GM21447 (cell line): ENCODE data around the gene HS6ST3.

Experiments used
- ATAC-seq: cut with Tn5 transposase; IDR thresholded peaks from one replicate; pipeline ENCODE4 v1.9.1; 2021; ENCODE audit not compliant: unreplicated experiment

HS6ST3 gene

DNA sequence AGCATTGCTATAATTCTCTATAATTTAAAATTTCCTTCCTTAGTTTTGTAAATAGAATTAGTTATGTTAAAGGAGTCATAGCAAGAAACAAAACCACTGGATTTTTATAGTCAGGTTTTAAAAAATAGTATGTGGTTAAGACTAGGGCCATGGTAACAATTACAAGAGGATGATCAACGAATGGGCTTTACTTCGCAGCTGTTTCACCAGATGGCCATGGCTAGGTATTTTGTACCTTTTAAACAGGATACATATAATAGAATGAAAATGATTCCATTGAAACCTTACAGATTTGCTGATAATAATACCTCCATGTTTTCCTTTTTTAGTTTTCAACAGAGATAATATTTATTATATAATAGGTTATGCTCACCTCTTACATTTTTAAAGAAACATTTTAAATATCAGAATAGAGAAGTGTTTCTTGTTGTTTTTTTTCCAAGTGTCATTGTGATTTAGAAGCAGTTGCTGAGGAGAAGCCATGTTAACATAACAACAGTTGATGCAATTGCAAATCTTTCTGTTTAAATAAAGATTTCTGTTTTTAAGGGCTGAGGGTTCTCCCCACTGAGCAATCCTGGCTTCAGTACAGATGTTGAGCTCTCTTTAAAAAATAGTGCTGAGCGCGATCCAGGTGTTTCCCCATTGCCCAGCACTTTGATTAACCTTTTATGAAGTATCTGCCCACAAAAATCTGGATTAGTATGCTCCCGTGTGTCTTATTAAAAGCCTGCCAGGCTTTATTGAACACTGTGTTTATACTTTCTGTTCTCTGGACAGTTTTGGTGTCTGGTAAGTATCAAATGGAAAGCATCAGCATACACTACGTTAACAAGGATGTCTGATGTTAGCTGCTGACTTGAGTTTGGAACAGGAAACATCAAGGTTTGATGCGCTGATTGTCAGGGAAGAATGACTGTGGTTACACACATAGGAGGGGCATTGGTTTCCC lies 205.3 kb downstream of the HS6ST3 start:
- no peak for ATAC-seq

- no peak for ATAC-seq
Measured at GRCh38 chr13:96297360-96297759, 207.5 kb downstream of the HS6ST3 start.

DNA sequence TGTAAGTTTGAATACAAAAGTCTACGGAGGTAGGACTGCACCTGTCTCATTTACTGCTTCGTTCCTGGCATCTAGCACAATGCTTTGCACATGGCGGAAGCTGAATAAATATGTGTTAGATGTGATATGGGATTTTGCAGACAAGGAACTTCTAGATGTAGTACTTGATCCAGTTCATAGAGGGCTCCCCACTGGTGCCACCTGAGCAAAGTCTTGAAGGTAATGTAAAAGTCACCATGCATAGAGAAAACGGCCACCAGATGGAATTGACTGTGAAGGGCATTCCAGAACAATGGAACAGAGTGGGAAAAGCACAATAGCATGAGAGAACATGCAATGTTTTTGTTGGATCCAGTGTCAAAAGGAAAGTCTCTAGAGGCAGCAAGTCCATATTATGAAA lies 209.3 kb downstream of the HS6ST3 start:
- no peak for ATAC-seq

- ATAC-seq, result no peak
Measured at GRCh38 chr13:96308568-96308967, 218.7 kb downstream of the HS6ST3 start.

GRCh38 chr13:96314974-96315373 lies 225.1 kb downstream of the HS6ST3 start:
- no peak for ATAC-seq

DNA sequence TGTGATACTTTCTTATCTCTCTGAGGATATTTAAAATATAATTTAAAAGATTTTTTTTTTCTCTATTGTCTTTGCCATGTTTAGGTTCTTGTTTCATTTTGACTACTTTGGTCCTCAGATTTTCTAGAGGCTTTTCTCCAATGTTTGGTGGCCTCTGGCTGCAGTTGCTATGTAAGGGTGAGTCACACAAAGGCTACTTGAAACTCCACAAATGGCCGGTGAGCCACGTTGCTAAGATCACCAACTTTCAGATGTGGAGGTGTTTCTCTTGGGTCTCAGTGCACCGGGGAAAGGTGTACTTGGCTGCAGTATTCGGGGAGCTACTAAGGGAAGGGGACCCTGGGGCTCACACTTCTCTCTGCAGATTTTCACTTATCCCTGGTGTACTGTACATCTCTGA lies 248.1 kb downstream of the HS6ST3 start:
- no peak for ATAC-seq

DNA sequence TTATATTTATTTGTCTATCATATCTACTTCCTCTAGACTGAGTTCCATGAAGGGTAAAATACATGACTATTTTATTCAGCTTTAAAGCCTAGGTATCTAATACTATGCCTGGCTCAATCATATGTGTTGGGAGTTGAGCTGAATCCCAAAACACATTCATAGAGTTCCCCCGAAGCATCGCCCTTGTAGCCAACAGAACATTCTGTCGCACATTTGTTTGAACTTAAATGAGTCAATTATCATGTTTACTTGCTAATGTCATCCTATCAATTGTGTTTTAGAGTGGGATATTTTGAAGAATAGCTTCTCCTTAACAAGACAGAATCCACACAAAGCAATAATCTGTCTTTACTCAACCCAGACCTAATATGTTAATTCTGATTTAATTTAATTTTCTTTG lies 252.4 kb downstream of the HS6ST3 start:
- no peak for ATAC-seq

DNA sequence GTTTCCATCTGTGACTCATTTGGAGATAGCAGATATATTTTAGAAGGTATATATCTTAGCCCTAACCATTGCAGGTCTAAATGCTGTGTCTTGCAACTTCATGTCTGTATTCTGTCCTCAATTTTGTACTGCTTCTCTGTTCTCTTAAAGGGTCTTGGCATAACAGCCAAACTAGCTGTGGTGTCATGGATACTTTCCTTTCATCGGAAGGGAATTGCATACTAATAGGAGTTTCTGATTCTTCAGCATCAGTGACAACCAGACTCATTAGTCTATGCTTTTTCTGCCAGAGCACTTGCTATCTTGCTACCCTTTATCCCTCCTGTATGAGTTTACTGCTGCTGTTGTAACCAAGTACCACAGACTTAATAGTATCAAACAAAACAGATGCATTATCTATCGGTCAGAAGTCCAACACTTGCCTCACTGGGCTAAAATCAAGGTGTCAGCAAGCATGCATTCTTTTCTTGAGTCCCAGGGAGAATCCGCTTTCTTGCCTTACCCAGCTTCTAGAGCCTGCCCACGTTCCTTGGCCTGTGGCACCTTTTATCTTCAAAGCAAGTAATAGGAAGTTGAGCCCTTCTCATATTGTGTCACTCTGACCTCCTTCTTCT lies 253.1 kb downstream of the HS6ST3 start:
- ATAC-seq, result no peak

GRCh38 chr13:96346921-96347320 lies 257.0 kb downstream of the HS6ST3 start:
- ATAC-seq, result no peak

DNA sequence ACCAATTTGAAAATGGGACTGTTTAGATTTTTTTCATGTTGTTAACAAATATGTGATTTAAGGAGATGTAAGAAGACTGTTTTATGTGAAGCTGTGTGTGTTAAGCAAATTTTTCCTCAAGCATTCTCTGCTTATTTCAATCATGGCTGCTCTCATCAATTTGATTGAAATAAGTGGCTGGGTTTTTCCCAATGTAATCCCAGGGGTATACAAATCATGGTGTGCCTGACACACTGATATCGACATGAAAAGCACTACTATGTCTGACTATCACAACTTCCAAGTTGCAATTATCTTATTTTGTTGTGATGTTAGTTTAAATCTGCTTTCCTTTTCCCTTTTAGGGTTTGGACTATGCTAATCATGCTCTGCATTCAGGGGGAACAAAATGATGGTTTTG lies 283.7 kb downstream of the HS6ST3 start:
- ATAC-seq, result no peak

- no peak for ATAC-seq
Measured at GRCh38 chr13:96377835-96378234, 287.9 kb downstream of the HS6ST3 start.

DNA sequence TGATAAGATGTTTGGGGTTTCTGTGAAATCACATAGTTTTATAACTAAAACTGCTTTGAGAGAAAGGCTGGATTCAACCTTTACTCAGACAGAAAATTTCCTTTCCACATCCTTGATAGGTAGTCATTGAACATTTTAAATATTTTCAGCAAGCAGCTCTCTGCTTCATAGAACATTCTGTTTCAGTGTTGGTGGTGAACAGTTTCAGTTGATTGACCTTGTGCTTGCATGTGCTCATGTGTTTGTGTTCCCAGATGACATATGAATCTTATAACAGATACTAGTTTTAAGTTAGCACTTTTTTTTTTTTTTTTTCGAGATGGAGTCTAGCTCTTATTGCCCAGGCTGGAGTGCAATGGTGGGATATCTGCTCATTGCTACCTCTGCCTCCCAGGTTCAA lies 290.1 kb downstream of the HS6ST3 start:
- no peak for ATAC-seq

DNA sequence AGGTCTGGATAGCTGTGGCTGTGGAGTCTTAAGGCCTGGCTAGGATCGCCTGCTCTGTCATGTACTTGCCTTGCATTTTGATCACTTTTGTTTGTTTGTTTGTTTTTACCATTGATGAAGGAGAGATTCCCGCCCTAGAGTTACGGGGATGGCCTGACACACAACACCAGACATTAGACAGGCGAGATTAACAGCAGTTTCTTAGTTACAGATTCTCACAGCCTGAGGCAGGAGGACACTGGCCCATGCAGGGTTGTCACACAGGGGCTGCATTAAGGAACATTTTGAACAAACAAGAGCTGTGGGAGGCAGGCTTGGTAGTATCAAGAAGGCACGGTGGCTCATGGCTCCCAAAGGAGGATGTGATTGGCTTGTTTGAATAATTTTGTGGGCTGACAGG lies 291.8 kb downstream of the HS6ST3 start:
- ATAC-seq, result no peak

- no peak for ATAC-seq
Measured at GRCh38 chr13:96388598-96388997, 298.7 kb downstream of the HS6ST3 start.

GRCh38 chr13:96391606-96392005 lies 301.7 kb downstream of the HS6ST3 start:
- no peak for ATAC-seq

DNA sequence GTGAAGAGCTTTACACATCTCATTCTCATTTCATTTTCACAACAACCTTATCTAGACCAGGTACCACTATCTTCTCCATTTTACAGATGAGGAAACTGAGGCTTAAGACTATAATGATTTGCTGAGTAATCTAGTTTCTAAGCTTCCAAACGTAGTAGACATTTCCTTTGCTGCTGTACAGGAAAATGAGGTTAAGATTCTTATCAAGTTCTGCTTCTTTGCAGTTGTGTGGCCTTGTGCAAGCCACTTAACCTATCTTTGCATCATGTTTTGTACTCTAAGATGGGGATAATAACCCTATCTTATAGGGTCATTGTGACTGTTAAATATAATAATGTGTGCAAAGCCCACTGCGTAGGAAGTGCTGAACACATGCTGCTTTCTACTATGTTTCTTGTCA lies 307.9 kb downstream of the HS6ST3 start:
- ATAC-seq, result no peak

DNA sequence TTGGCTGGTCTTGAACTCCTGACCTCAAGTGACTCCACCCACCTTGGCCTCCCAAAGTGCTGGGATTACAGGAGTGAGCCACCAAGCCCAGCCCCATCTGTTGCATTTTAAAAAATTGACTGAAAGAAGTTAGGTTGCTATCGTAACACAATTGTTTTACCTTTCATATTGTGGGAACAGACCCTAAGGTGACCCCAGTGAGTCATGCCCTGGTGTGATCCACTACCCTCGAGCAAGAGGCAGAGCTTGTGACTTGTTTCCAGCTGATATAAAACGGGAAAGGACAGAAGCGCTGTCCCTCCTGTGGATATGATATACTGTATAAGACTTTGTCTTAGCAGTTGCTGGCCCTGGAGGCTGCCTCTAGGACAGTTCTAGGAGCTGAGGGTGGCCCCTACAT lies 308.6 kb downstream of the HS6ST3 start:
- no peak for ATAC-seq

- ATAC-seq, result no peak
Measured at GRCh38 chr13:96403241-96403640, 313.3 kb downstream of the HS6ST3 start.

DNA sequence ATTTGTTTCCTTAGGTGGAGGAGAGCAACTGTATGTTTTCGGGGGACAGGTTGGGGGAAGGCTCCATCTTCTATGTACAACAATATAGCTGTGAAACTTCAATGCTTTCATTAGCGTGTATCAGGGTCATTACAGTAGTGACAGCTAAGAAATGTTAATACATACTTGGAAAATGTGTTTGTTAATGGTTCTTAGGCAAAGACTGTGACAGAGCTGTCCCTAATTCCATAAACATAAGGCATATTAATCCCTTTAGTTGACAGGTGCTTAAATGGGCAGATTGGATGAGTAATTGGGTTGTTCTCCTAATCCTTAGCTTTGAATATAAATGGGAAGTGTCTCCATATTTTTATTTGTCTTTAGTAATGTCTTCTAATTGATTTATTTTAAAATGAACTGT lies 313.7 kb downstream of the HS6ST3 start:
- no peak for ATAC-seq

DNA sequence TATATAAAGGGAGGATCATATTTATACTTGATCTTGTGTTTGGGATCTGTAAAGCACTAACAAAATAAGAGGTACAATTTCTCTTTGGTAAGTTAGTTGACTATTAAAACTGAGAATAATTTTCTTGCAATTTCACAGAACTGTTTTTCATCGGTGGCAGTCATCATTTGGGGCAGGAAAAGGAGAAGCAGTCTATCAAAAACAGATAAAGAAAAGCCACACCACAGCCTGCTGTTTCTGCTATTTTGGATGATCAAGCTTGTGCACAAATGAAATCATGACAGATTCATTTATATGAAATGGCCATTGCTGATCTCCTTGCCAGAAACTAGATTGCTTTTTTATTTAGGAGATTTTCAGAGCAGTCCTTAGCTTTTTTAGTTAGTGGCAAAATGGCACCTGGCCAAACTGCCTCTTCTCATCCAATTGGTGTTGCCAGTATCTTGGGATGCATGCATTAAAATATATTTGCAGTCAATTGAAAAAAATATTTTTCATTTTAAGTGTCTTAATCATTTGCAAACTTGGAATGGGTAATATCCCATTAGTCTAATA lies 326.0 kb downstream of the HS6ST3 start:
- ATAC-seq, result no peak

DNA sequence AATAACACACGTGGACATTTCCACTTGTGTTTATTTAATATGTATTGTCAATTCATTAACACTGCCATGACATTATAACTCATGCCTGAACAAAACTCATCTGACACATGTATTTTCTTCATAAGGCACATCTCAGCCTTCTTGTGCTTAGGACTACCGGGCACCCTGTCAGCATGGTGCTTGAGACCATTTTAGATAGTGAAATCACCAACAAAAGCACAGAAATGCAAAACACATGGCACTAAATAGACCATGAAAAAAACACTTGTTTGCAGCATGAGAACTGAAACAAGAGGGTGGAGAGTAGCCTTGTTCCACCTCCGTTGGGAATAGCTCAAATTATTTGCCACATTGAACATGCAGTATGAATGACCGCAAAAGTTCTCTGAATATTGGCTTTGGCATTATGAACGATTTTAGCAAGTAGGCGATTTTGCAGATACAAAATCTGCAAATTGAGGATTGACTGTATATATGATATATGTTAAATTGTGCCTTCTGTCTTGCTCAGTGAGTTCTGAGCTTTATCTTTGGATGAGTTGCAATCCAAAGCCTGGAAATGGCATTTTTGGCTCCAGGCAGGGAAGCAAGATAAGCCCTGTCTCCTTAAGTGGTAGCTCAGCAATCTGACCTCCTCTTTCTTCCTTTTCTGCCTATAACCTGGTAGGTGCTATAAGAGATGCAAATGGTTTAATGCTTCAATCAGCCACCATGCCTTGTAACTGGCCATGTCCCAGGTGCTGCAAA lies 328.2 kb downstream of the HS6ST3 start:
- no peak for ATAC-seq
